Dedifferentiated amniotic fluid mesenchymal stem cell (primary cell): ENCODE measurements around the gene ESRRG.
A peak's percentile ranks its signal among the peaks of the same experiment; 100 is the strongest.

Source experiments
- DNase-seq: peaks from one replicate; pipeline ENCODE4 v3.0.0-alpha.2; 2016; ENCODE audit errors: extremely low spot score

ESRRG gene

DNA sequence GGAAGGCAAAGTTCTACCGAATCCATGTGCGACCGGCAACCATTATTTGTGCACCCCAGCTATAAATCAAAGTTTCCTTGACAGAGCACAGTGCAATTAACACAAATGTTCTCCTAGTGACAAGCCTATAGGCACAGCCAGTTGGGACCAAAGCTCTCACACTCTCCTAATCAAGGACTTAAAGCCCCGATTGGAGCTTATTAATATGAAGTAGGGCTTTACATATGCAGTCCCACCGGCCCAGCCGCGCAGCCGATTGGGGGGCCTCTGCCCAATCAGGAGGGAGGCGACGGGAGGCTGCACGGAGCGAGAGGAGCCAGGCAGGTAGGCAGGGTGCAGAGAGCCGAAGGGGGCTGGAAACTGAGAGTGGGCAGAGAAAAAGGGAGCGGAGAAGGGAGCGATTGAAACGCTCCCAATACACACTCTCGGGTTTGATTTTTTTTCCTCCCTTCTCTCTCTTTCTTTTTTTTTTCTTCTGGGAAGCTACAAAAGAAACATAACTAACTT, at the start of gene ESRRG:
Gene ESRRG (minus strand): TSS at position 156 of the 507 bp plus-strand sequence. CDS start 130 bp downstream, at position 26.
- no peak for DNase-seq

DNA sequence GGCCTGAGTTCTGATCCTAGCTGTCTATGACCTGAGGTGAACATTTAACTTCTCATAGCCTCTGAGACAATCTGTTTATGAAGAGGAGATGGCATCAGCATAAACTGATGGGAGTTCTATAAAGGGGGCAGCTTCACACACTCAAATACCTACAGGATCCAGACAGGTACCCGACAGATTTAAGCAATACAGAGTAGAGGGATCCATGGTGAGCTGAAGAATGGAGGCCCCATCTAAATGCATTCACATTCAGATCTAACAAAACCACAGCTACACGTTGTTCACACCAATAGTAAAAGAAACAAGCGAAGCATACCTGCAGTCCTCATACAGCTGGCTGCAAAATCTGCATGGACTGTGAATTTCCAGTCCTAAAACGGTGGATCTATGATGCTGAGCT, 48.7 kb upstream of the ESRRG start:
- DNase-seq = no peak

DNA sequence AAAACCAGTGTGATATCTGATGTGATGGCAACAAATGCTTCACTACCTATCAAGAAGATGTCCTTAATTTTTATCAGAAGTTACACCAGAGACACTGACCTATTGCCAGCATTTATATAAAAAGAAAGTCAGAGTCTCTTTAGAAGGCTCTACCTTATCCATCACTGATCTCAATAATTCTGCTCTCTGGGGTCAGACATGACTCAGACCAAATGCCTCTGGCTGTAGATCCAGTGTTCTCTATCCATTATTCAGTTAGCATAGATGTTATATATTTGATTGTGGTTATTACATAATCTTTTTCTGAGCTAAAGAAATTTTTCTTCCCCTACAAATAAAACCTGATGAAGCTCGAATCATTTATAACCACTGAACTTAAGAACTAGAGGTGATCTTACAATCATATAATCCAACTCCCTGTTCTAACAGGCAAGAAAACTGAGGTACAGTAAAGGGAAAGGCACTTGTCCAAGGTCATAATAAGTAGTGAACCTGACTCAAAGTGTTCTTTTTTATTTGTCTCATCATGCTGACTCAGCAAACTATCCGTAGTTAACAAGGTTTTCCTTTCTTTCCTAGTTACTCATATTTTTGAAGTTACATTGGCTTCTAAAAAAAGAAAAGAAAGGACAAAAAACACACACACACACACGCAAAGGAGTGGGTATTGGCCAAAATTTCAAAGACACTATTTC, 43.6 kb upstream of the ESRRG start:
- DNase-seq = no peak

DNA sequence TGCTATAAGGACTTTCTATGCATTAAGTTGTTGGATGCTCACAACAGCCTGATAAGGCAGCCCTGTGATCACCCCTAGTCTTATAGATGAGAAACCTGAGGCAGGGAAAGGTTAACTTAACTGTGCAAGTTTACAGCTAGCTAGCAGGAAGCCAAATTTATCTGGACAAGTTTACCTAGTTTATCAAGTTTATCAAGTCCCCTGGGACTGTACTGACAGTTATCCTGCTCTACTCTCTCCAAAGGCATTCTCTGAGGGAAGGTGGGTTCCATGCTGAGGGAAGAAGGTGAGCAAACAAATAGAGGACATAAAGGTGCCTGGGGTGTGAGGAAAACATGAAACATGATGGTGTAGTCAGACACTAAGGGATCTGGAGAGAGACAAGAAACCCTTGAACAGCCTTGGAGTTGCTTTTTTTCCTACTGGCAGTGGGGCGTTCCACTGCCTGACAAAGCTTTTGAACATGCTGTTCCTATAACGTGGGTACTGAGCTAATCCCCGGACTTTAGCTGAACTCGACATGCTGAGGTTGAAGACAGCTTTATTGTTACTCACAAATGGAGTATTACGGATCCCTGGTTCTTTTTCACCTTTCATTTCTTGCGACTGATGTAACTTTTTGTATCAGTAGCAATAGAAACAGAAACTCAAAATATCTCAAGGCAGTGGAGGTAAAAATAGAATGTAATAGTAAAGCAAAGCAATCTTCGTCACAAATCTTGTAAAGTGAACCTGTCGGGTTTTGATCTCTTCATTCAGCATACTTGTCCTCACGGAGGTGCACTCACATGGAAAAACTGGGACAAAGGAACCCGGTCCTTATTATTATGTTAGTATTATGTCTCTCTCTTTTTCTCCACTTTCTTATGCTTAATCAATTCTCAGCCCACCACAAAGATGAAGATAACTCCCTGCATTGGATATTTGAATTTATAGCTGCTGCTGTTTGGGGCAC, 42.4 kb upstream of the ESRRG start:
- no peak for DNase-seq

DNA sequence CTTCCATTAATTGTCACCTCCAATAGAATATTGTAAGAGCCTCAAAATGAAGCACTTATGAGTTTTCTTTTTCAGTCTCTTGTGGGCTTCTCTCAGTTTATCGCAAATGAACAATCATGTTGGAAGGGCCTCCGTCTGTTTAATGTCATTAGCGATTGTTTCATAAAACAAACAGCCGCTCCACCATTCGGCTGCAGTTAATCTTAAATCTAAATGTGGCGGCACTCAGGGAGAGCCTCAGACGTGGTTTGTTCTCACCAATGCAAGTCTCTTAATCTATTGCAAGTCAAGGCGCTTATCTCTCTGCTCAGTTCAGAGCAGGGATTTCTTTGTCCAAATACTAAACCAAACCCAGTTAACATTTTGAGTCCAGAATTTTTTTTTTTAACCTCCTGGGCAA, 34.9 kb upstream of the ESRRG start:
- DNase-seq = no peak

DNA sequence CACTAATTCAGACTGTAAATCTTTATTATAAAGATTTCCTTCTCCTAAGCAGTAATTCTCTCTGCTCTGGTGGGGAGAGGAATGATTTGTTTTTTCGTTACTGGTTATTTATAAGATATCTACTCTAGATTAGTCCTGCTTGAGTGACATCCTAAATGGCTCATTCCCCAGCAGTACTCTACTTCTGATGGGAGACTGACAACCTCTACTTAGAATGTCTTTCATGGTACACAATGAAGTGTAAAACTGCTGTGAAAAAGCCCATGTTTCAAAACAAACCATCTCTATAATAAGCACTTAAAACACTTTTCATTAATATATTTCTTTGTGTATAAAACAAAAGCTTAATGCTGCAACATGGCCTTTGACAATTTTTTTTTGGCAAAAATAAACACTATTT, 33.9 kb upstream of the ESRRG start:
- no peak for DNase-seq

DNA sequence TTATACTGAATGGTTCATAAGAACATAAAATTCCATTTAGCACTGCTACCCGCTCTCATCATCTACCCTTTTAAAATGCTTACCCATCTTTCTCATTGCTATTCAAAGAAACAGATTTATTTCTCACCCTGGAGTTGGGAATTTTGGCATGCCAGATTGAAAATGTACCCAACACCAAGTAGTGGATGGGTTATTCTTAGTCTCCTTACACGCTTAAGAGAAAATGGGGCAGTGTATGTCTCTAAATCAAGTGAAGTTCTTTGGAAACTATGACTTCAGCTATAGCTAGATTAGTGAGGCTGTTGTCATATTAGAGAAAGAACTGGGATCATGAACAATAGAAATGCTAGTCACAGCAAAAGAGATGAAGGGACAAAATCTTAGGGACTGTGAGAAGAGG, 27.7 kb upstream of the ESRRG start:
- DNase-seq = no peak

DNA sequence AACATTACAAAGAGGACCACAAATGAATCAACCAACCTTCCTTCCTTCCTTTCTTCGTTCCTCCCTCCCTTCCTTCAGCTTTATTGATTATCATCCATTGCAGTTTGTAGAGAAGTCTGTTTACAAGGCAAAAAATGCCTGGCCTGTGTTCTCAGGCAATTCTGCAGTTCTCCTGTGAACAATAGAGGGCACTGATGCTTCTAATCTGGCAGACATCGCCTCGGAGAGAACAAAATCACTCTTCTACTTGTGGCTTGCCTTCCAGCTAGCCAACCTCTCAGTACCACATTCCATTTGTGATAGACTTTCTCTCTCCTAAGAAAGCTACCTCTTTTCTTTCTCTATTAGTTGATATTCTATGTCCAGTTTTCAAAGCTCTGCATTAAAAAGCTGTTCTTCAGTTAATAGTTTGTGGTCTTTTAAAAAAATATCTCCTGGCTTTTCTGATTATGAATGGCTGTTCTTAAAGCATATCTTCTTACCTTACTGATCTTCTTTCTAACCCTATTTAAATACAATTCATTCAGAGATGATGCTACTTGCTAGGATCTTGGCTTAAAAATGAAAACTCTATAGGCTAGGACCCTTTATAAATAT, 26.9 kb upstream of the ESRRG start:
- peak; percentile 40 for DNase-seq

DNA sequence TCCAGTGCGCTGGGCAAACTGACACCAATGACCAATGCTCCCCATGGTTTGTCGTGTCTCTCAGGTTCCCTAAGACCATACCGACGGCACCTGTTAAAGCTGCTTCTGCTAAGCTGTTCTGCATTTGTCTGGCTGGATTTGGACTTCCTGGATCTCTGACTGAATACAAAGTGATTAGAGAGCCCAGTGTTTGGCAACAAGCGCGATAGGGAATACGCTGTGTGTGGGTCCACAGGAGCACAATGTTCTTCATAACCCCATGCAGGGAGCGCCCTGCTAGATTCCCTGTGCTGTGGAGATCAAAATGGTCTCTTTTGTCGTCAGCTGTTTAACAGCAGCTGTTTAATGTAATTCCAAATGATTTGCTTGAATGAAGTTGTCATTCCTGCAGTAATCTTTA, 26.0 kb upstream of the ESRRG start:
- no peak for DNase-seq

DNA sequence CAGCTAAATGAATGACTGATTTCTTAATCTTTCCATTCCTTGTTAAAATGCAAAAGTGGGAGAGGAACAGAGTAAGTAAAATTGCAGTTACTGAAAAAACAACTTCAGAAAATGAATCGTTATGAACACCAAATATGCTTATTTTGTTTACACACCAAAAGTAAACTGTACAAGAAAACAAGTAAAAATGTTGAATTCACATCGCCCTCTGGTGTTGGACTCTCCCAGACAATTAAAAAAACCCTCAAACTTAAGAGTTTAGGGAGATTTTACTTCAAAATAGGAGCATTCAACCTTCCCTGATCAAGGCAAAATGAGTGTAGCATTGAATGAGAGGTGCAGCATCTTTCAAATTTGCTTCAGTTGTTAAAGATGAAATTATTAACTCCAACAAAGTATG, 19.4 kb upstream of the ESRRG start:
- DNase-seq = peak; percentile 47

DNA sequence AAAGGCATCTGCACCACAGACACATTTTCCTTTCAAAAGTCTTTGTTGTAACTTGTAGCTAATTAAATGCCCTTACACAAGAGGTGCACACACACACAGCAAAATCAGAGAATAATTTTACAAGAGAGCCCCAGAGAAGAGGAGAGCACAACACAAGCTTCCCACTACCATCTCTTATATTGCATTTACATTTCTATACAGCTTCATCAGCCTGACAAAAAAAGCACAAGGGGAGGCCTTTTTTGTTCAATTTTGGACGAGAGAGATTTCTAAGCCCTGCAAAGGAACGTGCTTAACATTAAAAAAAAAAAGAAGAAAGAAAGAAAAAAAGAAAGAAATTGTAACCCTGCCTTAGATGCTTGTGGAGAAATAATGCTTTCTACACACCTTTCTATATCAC, 17.1 kb upstream of the ESRRG start:
- DNase-seq = no peak

DNA sequence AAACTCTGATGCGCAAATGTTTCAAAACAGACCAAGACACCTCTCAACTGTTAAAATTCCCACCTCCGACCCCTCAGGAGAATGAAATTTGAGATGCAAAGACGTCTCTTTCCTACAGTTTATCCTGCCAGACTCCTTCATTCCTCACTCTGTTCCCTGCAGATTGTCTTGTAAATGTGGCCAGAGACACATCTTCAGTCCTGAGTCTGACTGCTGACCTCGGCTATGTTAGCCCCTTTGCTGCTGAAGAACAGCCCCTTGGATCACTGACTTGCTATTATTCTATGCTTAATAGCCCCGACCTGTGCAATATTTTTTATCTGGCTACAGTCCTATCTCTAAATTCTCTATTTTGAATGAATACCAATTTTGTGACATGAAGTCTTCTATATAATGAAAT, 16.6 kb upstream of the ESRRG start:
- no peak for DNase-seq

DNA sequence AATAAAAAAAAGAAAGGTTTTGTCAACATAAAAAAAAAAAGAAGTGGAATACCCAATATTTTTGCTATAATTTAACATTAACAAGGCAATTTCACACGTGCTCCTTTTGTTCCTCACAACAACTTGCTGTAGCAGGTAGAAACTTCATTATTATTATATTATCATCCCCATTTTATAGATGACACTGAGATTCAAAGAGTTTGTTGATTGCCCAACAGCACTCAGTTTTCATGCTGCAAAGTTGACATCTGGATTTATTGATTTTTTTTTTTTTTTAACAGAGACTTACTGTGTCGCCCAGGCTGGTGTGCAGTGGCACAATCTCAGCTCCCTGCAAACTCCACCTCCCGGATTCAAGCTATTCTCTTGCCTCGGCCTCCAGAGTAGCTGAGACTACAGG, 8.9 kb upstream of the ESRRG start:
- DNase-seq = no peak

DNA sequence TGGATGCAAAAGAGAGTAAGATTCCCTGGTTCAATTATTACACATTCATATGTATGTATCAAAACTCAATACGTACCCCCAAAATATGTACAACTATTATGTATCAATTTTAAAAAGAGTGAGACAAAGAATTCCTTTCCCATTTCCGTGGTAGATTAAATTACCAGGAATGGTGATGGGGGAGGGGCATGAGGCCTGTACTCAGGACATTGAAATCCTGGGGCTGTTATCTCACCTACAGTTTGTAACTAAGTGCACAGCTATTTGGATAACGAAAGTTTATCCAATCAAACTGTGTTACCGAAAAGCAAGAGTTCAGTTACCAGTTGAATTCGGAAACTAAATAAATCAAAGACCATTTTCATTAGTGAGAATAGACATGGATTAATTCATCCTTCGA, 8.3 kb upstream of the ESRRG start:
- DNase-seq = no peak

DNA sequence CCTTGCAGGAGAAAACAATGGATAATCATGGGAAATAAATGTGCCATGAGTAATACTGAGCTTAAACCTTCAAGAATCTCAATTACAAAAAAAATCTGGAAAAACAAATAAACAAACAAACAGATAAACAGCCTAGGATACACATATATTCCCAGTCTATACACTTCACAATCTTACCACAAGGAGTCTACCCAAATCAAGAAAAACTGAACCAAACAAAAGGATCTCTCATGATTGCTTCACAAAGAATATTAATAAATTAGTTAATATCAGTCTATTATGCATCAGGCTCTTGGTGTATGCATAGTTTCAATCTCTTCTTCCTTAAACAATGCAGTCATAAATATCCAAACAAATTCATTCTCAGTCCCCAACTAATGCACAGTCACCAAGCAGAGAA, 3.2 kb upstream of the ESRRG start:
- DNase-seq = no peak

DNA sequence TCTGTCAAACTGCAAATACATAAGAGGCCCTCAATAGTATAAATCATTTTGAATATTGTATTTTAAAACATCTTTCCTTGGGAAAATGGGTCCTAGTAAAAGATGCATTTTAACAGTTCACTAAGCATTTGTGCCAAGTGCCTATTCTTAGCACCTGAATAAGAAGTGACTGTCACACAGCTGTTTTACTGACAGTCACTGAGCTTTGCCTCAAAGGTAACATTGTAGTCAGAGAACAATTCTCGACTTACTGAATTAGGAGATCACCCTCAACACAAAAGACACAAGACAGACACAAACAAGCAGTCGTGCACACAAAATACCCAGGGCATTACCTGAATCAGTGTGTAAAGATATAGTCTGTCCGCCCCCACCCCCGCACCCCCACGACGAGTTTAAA, 408 bp downstream of the ESRRG start:
- DNase-seq = no peak

DNA sequence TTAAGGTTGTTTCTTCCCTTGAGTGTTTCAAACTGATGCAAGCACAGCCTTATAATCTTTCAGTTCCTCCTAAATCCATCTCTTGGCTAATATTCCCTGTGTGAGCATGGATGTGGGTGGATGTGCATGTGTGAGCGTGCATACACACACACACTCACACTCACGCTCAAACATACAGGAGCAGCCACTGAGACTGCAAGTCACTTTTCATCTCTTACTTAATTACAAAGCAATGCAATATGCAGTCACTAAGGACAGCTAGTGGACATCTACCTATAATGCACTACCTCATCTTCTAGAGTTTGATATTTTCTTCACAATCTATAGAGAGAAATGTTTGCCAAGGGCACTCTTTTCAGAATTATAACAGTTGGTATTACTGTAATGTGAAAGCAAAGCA, 1.4 kb downstream of the ESRRG start:
- no peak for DNase-seq

DNA sequence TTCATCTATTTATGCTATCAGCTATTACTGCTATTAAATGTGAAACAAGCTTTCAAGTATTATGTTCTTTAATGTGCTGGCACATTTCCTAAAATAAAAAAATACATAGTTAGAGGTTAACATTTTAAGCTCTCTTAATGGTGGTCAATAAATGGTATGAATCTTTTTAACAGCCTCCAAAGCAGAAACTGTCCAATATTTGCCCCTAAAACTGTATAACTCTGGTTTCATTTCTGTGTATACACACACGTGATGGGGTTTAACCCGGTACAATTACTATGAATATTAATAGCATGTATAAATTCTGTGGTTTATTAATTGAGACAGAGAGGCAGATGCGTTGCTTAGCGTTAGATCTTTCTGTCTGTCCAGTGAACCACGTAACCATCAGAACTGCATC, 2.2 kb downstream of the ESRRG start:
- no peak for DNase-seq

DNA sequence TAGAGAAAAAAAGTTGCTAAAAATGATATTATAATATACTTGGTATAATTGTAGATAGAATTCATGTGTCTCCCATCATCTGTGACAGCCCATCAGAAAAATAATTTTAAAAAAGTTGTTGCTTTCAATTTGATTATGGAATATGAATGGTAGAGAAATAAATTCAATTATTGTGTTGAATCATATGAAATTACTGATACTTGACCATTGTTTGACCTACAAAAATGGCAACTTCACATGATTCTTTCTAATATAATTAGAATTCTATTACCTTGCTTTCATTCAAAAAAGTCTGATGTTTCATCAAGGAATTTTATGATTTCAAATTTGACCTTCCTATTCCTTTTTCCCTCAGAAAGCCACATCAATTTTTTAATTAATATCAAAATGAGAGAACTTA, 11.5 kb downstream of the ESRRG start:
- no peak for DNase-seq

DNA sequence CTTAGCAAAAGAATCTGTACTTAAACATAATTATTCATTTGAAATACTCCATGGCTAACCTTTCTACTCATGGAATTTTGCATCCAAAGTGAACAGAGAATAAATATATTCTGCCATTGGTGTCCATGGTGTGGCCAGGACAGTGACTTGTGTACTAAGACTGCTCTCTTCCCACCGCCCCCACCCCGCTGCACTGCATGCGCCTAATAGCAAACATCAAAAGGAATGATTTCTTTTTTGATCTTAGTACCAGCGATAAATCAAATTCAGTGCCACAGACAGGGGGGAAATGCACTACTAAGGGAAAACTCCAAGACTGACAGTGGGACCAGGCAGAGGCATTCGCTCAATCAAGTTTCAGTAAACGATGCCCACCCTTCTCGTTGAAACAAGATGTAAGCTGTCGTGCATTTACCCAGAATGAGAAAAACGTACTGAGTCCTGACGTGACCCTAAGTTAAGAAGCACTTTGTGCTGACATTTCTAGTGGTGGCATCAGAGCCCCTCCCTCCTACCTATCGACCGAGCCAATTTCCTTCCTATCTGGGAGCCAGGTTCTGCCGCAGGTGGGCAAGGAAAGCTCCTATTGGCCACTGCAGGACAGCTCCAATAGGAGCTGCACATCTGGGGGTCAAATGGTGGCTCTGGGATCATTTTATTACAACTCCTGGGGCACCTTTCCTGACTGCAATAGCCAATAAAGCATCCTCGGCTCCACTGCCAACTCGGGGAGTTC, 12.5 kb downstream of the ESRRG start:
- DNase-seq = no peak

DNA sequence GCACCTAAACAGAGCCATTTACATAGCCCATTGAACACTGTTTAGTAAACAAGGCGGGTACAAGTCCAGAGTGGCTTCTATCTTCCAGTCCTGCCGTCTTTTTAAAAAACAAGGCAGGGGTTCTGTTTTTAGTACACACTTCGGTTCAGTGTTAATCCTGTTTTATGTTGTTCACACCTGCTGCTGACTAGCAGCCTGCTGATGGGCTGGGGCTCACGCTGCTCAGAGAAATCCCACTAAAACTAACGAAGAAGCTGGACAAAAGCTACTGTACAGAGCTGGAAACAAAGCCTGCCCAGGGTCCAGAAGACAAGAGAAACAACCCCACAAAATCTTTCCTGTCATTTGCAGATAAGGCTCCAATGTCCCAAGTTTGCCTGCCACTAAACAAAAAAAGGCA, 13.2 kb downstream of the ESRRG start:
- no peak for DNase-seq

DNA sequence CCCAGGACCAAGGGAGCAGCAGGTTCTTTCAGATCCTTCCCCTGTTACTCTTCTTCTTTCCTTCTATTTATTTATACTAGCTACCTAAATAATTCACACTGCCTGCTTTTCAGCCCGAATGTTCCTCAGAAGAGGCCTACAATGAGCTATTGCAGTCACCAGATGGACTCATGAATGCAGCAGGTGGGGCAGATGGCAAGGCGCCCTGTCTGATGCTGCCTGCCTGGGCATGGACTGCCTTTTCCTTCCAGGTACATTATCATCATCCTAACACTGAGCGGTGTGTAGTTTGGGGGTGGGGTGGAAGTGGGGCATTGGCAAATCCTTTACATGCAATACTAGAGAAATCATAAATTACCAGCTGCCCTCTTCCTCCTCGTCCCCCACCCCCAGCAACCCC, 17.6 kb downstream of the ESRRG start:
- no peak for DNase-seq
